HEK293 (cell line): ENCODE data around the gene NEAT1.

ENCODE experiments used
- BCL11A ChIP-seq: fragments of 450-650 bp; formaldehyde crosslinking; IDR thresholded peaks from 2 replicates; pipeline ENCODE4 v1.5.1; 2016; ENCODE audit warnings: low read depth, missing biosample characterization, missing genetic modification characterization
- GLI2 ChIP-seq: fragments of 450-650 bp; formaldehyde crosslinking; IDR thresholded peaks from 2 replicates; pipeline ENCODE4; 2017; ENCODE audit warnings: missing biosample characterization, missing genetic modification characterization, low read depth, borderline replicate concordance
- KLF8 ChIP-seq: fragments of 450-650 bp; formaldehyde crosslinking; IDR thresholded peaks from 2 replicates; pipeline ENCODE4 v1.5.1; 2016; ENCODE audit warnings: missing biosample characterization, missing genetic modification characterization
- RBAK ChIP-seq: fragments of 450-650 bp; formaldehyde crosslinking; IDR thresholded peaks from 2 replicates; pipeline ENCODE4 v1.5.1; 2016; ENCODE audit warnings: missing biosample characterization, missing genetic modification characterization
- TCF7L2 ChIP-seq: IDR thresholded peaks from 2 replicates; pipeline ENCODE4 v1.6.1; 2011; ENCODE audit warnings: low read depth, mild to moderate bottlenecking, inconsistent platforms, low read length, moderate library complexity, borderline replicate concordance
- ZBTB17 ChIP-seq: fragments of 450-650 bp; formaldehyde crosslinking; IDR thresholded peaks from 2 replicates; pipeline ENCODE4 v1.5.1; 2016; ENCODE audit warnings: missing biosample characterization, missing genetic modification characterization
- ZBTB48 ChIP-seq: fragments of 450-650 bp; formaldehyde crosslinking; IDR thresholded peaks from 2 replicates; pipeline ENCODE4 v1.5.1; 2016; ENCODE audit warnings: missing biosample characterization, missing genetic modification characterization
- ZEB2 ChIP-seq: fragments of 450-650 bp; formaldehyde crosslinking; IDR thresholded peaks from 2 replicates; pipeline ENCODE4 v1.5.1; 2016; ENCODE audit warnings: missing biosample characterization, missing genetic modification characterization
- ZNF169 ChIP-seq: fragments of 450-650 bp; formaldehyde crosslinking; IDR thresholded peaks from 2 replicates; pipeline ENCODE4 v1.5.1; 2016; ENCODE audit warnings: missing biosample characterization, missing genetic modification characterization
- ZNF184 ChIP-seq: fragments of 450-650 bp; IDR thresholded peaks from 2 replicates; pipeline ENCODE4 v1.5.1; 2018; ENCODE audit warnings: missing biosample characterization, mild to moderate bottlenecking, missing genetic modification characterization
- ZNF202 ChIP-seq: fragments of 450-650 bp; formaldehyde crosslinking; IDR thresholded peaks from 2 replicates; pipeline ENCODE4 v1.5.1; 2016; ENCODE audit warnings: missing biosample characterization, missing genetic modification characterization, borderline replicate concordance
- ZNF214 ChIP-seq: fragments of 450-650 bp; formaldehyde crosslinking; IDR thresholded peaks from 2 replicates; pipeline ENCODE4 v1.5.1; 2017; ENCODE audit warnings: missing biosample characterization, mild to moderate bottlenecking, missing genetic modification characterization, borderline replicate concordance
- ZNF266 ChIP-seq: fragments of 450-650 bp; formaldehyde crosslinking; IDR thresholded peaks from 2 replicates; pipeline ENCODE4 v1.5.1; 2016; ENCODE audit warnings: missing biosample characterization, missing genetic modification characterization, low read depth
- ZNF292 ChIP-seq: fragments of 450-650 bp; formaldehyde crosslinking; IDR thresholded peaks from 2 replicates; pipeline ENCODE4 v1.5.1; 2016; ENCODE audit warnings: low read depth, missing biosample characterization, missing genetic modification characterization, borderline replicate concordance
- ZNF335 ChIP-seq: fragments of 450-650 bp; formaldehyde crosslinking; conservative IDR thresholded peaks from 2 replicates; pipeline ENCODE4 v1.5.1; 2016; ENCODE audit warnings: missing biosample characterization, missing genetic modification characterization
- ZNF366 ChIP-seq: fragments of 450-650 bp; formaldehyde crosslinking; conservative IDR thresholded peaks from 2 replicates; pipeline ENCODE4 v1.5.1; 2016; ENCODE audit warnings: missing biosample characterization, missing genetic modification characterization
- ZNF394 ChIP-seq: fragments of 450-650 bp; formaldehyde crosslinking; IDR thresholded peaks from 2 replicates; pipeline ENCODE4 v1.5.1; 2016; ENCODE audit warnings: missing biosample characterization, missing genetic modification characterization, mild to moderate bottlenecking, moderate library complexity, borderline replicate concordance
- ZNF426 ChIP-seq: fragments of 450-650 bp; formaldehyde crosslinking; IDR thresholded peaks from 2 replicates; pipeline ENCODE4 v1.5.1; 2017; ENCODE audit warnings: missing biosample characterization, missing genetic modification characterization, mild to moderate bottlenecking, inconsistent platforms, moderate library complexity
- ZNF48 ChIP-seq: fragments of 450-650 bp; formaldehyde crosslinking; IDR thresholded peaks from 2 replicates; pipeline ENCODE4 v1.5.1; 2016; ENCODE audit warnings: missing biosample characterization, missing genetic modification characterization
- ZNF521 ChIP-seq: fragments of 450-650 bp; formaldehyde crosslinking; IDR thresholded peaks from 2 replicates; pipeline ENCODE4 v1.5.1; 2017; ENCODE audit warnings: missing biosample characterization, mild to moderate bottlenecking, missing genetic modification characterization
- ZNF530 ChIP-seq: fragments of 450-650 bp; formaldehyde crosslinking; IDR thresholded peaks from 2 replicates; pipeline ENCODE4 v1.5.1; 2016; ENCODE audit warnings: low read depth, missing biosample characterization, missing genetic modification characterization
- ZNF560 ChIP-seq: fragments of 450-650 bp; formaldehyde crosslinking; IDR thresholded peaks from 2 replicates; pipeline ENCODE4 v1.5.1; 2017; ENCODE audit warnings: missing biosample characterization, missing genetic modification characterization, borderline replicate concordance
- ZNF624 ChIP-seq: fragments of 450-650 bp; formaldehyde crosslinking; IDR thresholded peaks from 2 replicates; pipeline ENCODE4 v1.5.1; 2017; ENCODE audit warnings: missing biosample characterization, missing genetic modification characterization
- ZNF629 ChIP-seq: fragments of 450-650 bp; formaldehyde crosslinking; IDR thresholded peaks from 2 replicates; pipeline ENCODE4 v1.5.1; 2017; ENCODE audit warnings: missing biosample characterization, missing genetic modification characterization
- ZNF670 ChIP-seq: fragments of 450-650 bp; formaldehyde crosslinking; IDR thresholded peaks from 2 replicates; pipeline ENCODE4 v1.5.1; 2016; ENCODE audit warnings: missing biosample characterization, missing genetic modification characterization, low read depth
- ZNF701 ChIP-seq: fragments of 450-650 bp; formaldehyde crosslinking; IDR thresholded peaks from 2 replicates; pipeline ENCODE4 v1.5.1; 2016; ENCODE audit warnings: missing biosample characterization, missing genetic modification characterization
- ZNF791 ChIP-seq: fragments of 450-650 bp; formaldehyde crosslinking; IDR thresholded peaks from 2 replicates; pipeline ENCODE4 v1.5.1; 2016; ENCODE audit warnings: missing biosample characterization, missing genetic modification characterization
- TF ChIP-seq, protein P1 (sequence below): fragments of 450-650 bp; formaldehyde crosslinking; IDR thresholded peaks from 2 replicates; pipeline ENCODE4 v1.5.1; 2016; ENCODE audit warnings: missing biosample characterization, missing genetic modification characterization
- TF ChIP-seq, protein P2 (sequence below): fragments of 450-650 bp; formaldehyde crosslinking; IDR thresholded peaks from 2 replicates; pipeline ENCODE4 v1.5.1; 2016; ENCODE audit warnings: missing biosample characterization, missing genetic modification characterization
- TF ChIP-seq, protein P3 (sequence below): fragments of 450-650 bp; formaldehyde crosslinking; IDR thresholded peaks from 2 replicates; pipeline ENCODE4 v1.5.1; 2016; ENCODE audit warnings: missing biosample characterization, missing genetic modification characterization
- TF ChIP-seq, protein P4 (sequence below): fragments of 450-650 bp; formaldehyde crosslinking; IDR thresholded peaks from 2 replicates; pipeline ENCODE4 v1.5.1; 2017; ENCODE audit warnings: missing biosample characterization, missing genetic modification characterization

Gene NEAT1

DNA sequence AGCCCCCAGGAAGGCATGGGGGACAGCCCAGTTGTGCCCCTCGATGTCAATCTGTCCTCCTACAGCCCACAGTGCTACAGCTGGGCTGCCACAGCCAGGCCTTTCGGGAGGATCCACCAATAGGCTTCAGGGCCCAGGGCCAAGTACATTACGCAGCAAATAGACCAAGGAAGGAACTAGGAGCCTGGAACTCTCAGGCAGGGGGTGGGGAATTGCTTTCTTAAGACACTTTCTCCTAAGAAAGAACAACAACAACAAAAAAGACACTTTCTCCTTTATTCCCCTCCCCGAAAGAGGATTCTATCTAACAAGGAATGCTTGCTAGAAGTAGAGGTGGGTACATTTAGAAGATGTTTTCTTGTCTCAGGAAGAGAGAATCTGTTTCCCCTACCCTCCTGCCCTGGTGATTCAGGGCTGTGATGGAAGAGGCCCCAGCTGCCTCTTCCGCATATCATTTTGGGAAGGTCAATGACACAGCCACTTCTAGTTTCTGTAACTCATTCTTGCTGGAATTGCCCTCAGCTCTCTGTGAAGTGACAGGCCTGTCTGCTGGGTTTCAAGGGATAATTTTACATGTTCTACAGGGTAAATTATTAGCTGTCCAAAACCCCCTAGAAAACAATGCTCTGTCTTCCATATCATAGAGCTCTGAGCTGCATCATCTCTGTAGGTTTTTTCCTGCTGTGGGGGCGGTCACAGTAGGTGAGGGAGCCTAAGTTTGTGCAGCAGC is 70.2 kb downstream of the NEAT1 start (continued):
- TF ChIP-seq, protein P1, sequence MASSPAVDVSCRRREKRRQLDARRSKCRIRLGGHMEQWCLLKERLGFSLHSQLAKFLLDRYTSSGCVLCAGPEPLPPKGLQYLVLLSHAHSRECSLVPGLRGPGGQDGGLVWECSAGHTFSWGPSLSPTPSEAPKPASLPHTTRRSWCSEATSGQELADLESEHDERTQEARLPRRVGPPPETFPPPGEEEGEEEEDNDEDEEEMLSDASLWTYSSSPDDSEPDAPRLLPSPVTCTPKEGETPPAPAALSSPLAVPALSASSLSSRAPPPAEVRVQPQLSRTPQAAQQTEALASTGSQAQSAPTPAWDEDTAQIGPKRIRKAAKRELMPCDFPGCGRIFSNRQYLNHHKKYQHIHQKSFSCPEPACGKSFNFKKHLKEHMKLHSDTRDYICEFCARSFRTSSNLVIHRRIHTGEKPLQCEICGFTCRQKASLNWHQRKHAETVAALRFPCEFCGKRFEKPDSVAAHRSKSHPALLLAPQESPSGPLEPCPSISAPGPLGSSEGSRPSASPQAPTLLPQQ (tag by site-specific recombination), result 0 out of 2 replicates have a peak, but pooled peaks have one; percentile 17
- TF ChIP-seq ZNF266 (tag by site-specific recombination) (no peak), RBAK (tag by site-specific recombination) (no peak), ZNF629 (peak; percentile 55; the same call in 1 of the 2 replicates), ZNF292 (tag by site-specific recombination) (no peak), ZNF394 (tag by site-specific recombination) (no peak), ZNF521 (tag by site-specific recombination) (no peak), KLF8 (tag by site-specific recombination) (no peak), ZBTB17 (peak; percentile 16; the same call in 1 of the 2 replicates), ZNF791 (tag by site-specific recombination) (no peak), ZNF624 (tag by site-specific recombination) (no peak), ZNF184 (tag by site-specific recombination) (no peak), ZNF670 (tag by site-specific recombination) (no peak), ZNF169 (no peak), ZEB2 (tag by site-specific recombination) (no peak), ZBTB48 (no peak), ZNF366 (tag by site-specific recombination) (peak; percentile 26; the same call in 1 of the 2 replicates), TCF7L2 (no peak), ZNF48 (tag by site-specific recombination) (no peak), ZNF426 (tag by site-specific recombination) (no peak), ZNF530 (no peak), ZNF214 (tag by site-specific recombination) (no peak), ZNF560 (tag by site-specific recombination) (no peak), BCL11A (tag by site-specific recombination) (no peak), GLI2 (tag by site-specific recombination) (no peak), ZNF701 (tag by site-specific recombination) (no peak), ZNF202 (tag by site-specific recombination) (no peak), ZNF335 (tag by site-specific recombination) (0 out of 2 replicates have a peak, but pooled peaks have one; percentile 22)
- TF ChIP-seq, protein P2, sequence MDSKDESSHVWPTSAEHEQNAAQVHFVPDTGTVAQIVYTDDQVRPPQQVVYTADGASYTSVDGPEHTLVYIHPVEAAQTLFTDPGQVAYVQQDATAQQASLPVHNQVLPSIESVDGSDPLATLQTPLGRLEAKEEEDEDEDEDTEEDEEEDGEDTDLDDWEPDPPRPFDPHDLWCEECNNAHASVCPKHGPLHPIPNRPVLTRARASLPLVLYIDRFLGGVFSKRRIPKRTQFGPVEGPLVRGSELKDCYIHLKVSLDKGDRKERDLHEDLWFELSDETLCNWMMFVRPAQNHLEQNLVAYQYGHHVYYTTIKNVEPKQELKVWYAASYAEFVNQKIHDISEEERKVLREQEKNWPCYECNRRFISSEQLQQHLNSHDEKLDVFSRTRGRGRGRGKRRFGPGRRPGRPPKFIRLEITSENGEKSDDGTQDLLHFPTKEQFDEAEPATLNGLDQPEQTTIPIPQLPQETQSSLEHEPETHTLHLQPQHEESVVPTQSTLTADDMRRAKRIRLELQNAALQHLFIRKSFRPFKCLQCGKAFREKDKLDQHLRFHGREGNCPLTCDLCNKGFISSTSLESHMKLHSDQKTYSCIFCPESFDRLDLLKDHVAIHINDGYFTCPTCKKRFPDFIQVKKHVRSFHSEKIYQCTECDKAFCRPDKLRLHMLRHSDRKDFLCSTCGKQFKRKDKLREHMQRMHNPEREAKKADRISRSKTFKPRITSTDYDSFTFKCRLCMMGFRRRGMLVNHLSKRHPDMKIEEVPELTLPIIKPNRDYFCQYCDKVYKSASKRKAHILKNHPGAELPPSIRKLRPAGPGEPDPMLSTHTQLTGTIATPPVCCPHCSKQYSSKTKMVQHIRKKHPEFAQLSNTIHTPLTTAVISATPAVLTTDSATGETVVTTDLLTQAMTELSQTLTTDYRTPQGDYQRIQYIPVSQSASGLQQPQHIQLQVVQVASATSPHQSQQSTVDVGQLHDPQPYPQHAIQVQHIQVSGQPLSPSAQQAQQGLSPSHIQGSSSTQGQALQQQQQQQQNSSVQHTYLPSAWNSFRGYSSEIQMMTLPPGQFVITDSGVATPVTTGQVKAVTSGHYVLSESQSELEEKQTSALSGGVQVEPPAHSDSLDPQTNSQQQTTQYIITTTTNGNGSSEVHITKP (tag by site-specific recombination), result peak; percentile 99
- TF ChIP-seq, protein P3, sequence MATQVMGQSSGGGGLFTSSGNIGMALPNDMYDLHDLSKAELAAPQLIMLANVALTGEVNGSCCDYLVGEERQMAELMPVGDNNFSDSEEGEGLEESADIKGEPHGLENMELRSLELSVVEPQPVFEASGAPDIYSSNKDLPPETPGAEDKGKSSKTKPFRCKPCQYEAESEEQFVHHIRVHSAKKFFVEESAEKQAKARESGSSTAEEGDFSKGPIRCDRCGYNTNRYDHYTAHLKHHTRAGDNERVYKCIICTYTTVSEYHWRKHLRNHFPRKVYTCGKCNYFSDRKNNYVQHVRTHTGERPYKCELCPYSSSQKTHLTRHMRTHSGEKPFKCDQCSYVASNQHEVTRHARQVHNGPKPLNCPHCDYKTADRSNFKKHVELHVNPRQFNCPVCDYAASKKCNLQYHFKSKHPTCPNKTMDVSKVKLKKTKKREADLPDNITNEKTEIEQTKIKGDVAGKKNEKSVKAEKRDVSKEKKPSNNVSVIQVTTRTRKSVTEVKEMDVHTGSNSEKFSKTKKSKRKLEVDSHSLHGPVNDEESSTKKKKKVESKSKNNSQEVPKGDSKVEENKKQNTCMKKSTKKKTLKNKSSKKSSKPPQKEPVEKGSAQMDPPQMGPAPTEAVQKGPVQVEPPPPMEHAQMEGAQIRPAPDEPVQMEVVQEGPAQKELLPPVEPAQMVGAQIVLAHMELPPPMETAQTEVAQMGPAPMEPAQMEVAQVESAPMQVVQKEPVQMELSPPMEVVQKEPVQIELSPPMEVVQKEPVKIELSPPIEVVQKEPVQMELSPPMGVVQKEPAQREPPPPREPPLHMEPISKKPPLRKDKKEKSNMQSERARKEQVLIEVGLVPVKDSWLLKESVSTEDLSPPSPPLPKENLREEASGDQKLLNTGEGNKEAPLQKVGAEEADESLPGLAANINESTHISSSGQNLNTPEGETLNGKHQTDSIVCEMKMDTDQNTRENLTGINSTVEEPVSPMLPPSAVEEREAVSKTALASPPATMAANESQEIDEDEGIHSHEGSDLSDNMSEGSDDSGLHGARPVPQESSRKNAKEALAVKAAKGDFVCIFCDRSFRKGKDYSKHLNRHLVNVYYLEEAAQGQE (tag by site-specific recombination), result no peak
- TF ChIP-seq, protein P4, sequence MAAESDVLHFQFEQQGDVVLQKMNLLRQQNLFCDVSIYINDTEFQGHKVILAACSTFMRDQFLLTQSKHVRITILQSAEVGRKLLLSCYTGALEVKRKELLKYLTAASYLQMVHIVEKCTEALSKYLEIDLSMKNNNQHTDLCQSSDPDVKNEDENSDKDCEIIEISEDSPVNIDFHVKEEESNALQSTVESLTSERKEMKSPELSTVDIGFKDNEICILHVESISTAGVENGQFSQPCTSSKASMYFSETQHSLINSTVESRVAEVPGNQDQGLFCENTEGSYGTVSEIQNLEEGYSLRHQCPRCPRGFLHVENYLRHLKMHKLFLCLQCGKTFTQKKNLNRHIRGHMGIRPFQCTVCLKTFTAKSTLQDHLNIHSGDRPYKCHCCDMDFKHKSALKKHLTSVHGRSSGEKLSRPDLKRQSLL, result peak; percentile 87
